K562 (cell line): ENCODE data around the gene NIPBL. TPM values are rescaled to one million over a fixed set of nuclear protein-coding genes. Genes with fewer than 3 reads are reported as not detected.
A peak's percentile ranks its signal among the peaks of the same experiment; 100 is the strongest.

Experiments used
- ATAC-seq: fragments of 200-7000 bp; cut with Tn5 transposase; 3 replicates; pipeline ENCODE4 v1.9.1; 2020; ENCODE audit warnings: moderate library complexity
- BruUV-seq: library from RNA; stranded (reverse); fragments of 400-500 nt; replicated peaks from 2 replicates; lab custom pipeline; 2021; lab: Mats Ljungman, UMichigan
- CTCF ChIA-PET: fragments of 300-600 bp; formaldehyde crosslinking; extraction: SDS; loops from one replicate; lab custom pipeline; 2021; ENCODE audit warnings: low intra/inter-chr PET ratio; lab: Yijun Ruan, JAX
- POLR2A ChIA-PET: fragments of 300-600, 350-650 bp; sonication (Branson Sonifier 250); formaldehyde crosslinking; extraction: SDS; loops from one replicate; lab custom pipeline; 2021; ENCODE audit warnings: antibody characterized with exemption, inconsistent platforms; lab: Yijun Ruan, JAX
- DNase-seq, 4 experiments: peaks; one replicate each; pipeline versions ENCODE4 v3.0.0 to v3.0.0-alpha.2; 2011 to 2018; ENCODE audit warnings: low spot score in 3 of 4, mixed read lengths in 3 of 4; ENCODE audit errors: extremely low read depth in 1 of 4
- FAIRE-seq: peaks from 2 replicates; lab custom pipeline; 2011; peaks lifted over from hg19 to GRCh38; lab: Jason Lieb, UNC
- H2AFZ ChIP-seq: 2 replicates; pipeline ENCODE4 v1.6.0; 2011; ENCODE audit warnings: low read depth, low read length, control low read depth, inconsistent platforms
- H3K27ac ChIP-seq: fragments of 200-600 bp; 3 replicates; pipeline ENCODE4 v1.8.0; 2011; ENCODE audit warnings: low read depth, mild to moderate bottlenecking, control low read depth, inconsistent platforms, low read length, moderate library complexity, mixed read lengths; ENCODE audit errors: extremely low read depth
- H3K27me3 ChIP-seq, 2 experiments: fragments of 300-600 bp in 1 of 2; 2 replicates in 1 of 2; 3 replicates in 1 of 2; pipeline versions ENCODE4 v1.6.0 to v1.8.0; 2011; ENCODE audit warnings: inconsistent platforms in 2 of 2, low read length in 2 of 2, mild to moderate bottlenecking in 1 of 2, mixed read lengths in 1 of 2, moderate library complexity in 1 of 2; ENCODE audit not compliant: control insufficient read depth in 2 of 2, insufficient read depth in 2 of 2
- H3K36me3 ChIP-seq: fragments of 300-600 bp; 3 replicates; pipeline ENCODE4 v1.8.0; 2011; ENCODE audit warnings: mild to moderate bottlenecking, low read length, inconsistent platforms; ENCODE audit not compliant: control insufficient read depth, insufficient read depth
- H3K4me1 ChIP-seq, 2 experiments: fragments of 200-600 bp in 1 of 2; replicated peaks in 1 of 2; 2 replicates in 1 of 2; 3 replicates in 1 of 2; pipeline versions ENCODE4 v1.5.1 to v1.8.0; 2011; ENCODE audit warnings: inconsistent platforms in 2 of 2, low read length in 2 of 2, mild to moderate bottlenecking in 1 of 2, mixed read lengths in 1 of 2, moderate library complexity in 1 of 2; ENCODE audit not compliant: control insufficient read depth in 2 of 2, insufficient read depth in 2 of 2
- H3K4me2 ChIP-seq: 2 replicates; pipeline ENCODE4 v1.6.1; 2011; ENCODE audit warnings: low read length, control low read depth, inconsistent platforms, mixed read lengths; ENCODE audit not compliant: insufficient read depth
- H3K4me3 ChIP-seq: fragments of 200-600 bp; sonication (generic), shearing (Covaris generic); 2 replicates; pipeline ENCODE4 v1.5.1; 2016; ENCODE audit warnings: control low read depth, inconsistent platforms
- H3K79me2 ChIP-seq: fragments of 200-600 bp; 3 replicates; pipeline ENCODE4 v1.8.0; 2011; ENCODE audit warnings: low read length, inconsistent platforms; ENCODE audit not compliant: control insufficient read depth, insufficient read depth
- H3K9ac ChIP-seq, 2 experiments: 2 replicates each; pipeline versions ENCODE4 v1.6.0 to v1.6.1; 2011; ENCODE audit warnings: low read depth in 2 of 2, low read length in 2 of 2, control low read depth in 1 of 2, inconsistent platforms in 1 of 2, mild to moderate bottlenecking in 1 of 2, mixed read lengths in 1 of 2; ENCODE audit not compliant: insufficient read depth in 1 of 2
- H3K9me1 ChIP-seq: one replicate; pipeline ENCODE4 v1.6.0; 2011; ENCODE audit warnings: inconsistent platforms, mild to moderate bottlenecking, low read length, moderate library complexity; ENCODE audit not compliant: control insufficient read depth, insufficient read depth
- H3K9me3 ChIP-seq: replicated peaks from 2 replicates; pipeline ENCODE4 v1.5.1; 2011; ENCODE audit warnings: low read depth, low read length, inconsistent platforms; ENCODE audit not compliant: control insufficient read depth, insufficient read depth
- H4K20me1 ChIP-seq: replicated peaks from 2 replicates; pipeline ENCODE4 v1.6.1; 2011; ENCODE audit warnings: low read length, inconsistent platforms, mixed read lengths; ENCODE audit not compliant: control insufficient read depth, insufficient read depth
- HOXB6 ChIP-seq: fragments of 250-450 bp; sonication (Bioruptor Pico); IDR thresholded peaks from 2 replicates; pipeline ENCODE4 v1.5.1; 2022; ENCODE audit warnings: mild to moderate bottlenecking, borderline replicate concordance
- NBN ChIP-seq: fragments of 450-650 bp; IDR thresholded peaks from 2 replicates; pipeline ENCODE4 v1.6.1; 2016; ENCODE audit warnings: low read depth, mild to moderate bottlenecking
- SPI1 ChIP-seq: IDR thresholded peaks from 2 replicates; pipeline ENCODE4 v1.6.1; 2011; ENCODE audit warnings: low read depth, low read length, control low read depth, borderline replicate concordance
- WGBS: fragments of 100-300 bp; shearing (Covaris generic); methylation state at CpG from one replicate; pipeline ENCODE4 v1.1.6; 2016; ENCODE audit warnings: low coverage, mixed read lengths; ENCODE audit not compliant: insufficient coverage; ENCODE audit errors: missing lambda C conversion rate; 5-methylcytosine and 5-hydroxymethylcytosine counted together
- in situ Hi-C: fragments of 300-500 bp; cut with MboI; formaldehyde crosslinking; loops from 4 replicates; pipeline ENCODE4 v1.15.0; 2018; ENCODE audit warnings: inconsistent platforms, mixed read lengths
- intact Hi-C: fragments of 100-400 bp; cut with micrococcal nuclease; formaldehyde crosslinking; loops from 2 replicates; pipeline ENCODE4 v1.14.2; 2022
- polyA plus RNA-seq, 8 experiments: library from polyadenylated mRNA; depleted of rRNA in 4 of 8; stranded (reverse) in 5 of 8; unstranded in 3 of 8; fragments of >200 nt; fragmentation: Nextera tagmentation in 2 of 8; fragmentation: Illumina TruSeq in 1 of 8; extraction: Ambion mirVana in 2 of 8; extraction: Trizol in 1 of 8; gene quantifications; 2 replicates each; pipeline versions ENCODE4 v1.2.1 to v1.2.3, GENCODE V29; 2011 to 2014; ENCODE audit warnings: inconsistent platforms in 1 of 8, missing spikeins in 1 of 8
- total RNA-seq, 7 experiments: library from RNA; depleted of rRNA in 6 of 7; stranded (reverse); fragments of >200 nt in 6 of 7; fragmentation: Illumina TruSeq in 2 of 7; extraction: Trizol in 2 of 7; gene quantifications; 2 replicates each; pipeline versions ENCODE4 v1.2.1 to v1.2.3, GENCODE V29; 2011 to 2021; ENCODE audit warnings: low replicate concordance in 1 of 7

The NIPBL gene
- total and polyA plus RNA-seq, 9 of the 15 experiments (the other 6 are each of a cell fraction or from before 2014, with no cell fraction given) = 12.9 to 56.7 (median 38.9) TPM

- TF ChIP-seq NBN (no peak), SPI1 (peak; percentile 70)
- TF ChIP-seq, all 486 proteins: peak for 1
- no peak for DNase-seq
- no peak overlapping the region for H3K9ac ChIP-seq
- H3K36me3 ChIP-seq = no peaks in the 10 kb centered on the region
- no peak for FAIRE-seq
- H3K27ac ChIP-seq = no peak overlapping the region
- H3K9me3 ChIP-seq = no peaks in the 10 kb centered on the region
- no peak overlapping the region for H3K4me3 ChIP-seq
- no peaks in the 10 kb centered on the region for H3K4me1 ChIP-seq
- POLR2A ChIA-PET = interaction anchor here (0.8 to 1.2 kb wide), 3 partner anchors 15 to 529 kb away, joined by 3 read pairs; partner anchors contain the start of gene NUP155
- BruUV-seq = no TSS peak
- H3K4me2 ChIP-seq = no peak overlapping the region
- in situ Hi-C loops (no loop called here), intact Hi-C loops (no loop called here)
- H2AFZ ChIP-seq = no peak overlapping the region
- ATAC-seq = no peak
- WGBS = 0% methylated on average over 1 of the region's 1 CpG
- peaks cover 8 to 18% of the 10 kb centered on the region in 2 experiments; a peak in 2 of 5 replicates for H3K27me3 ChIP-seq
- H3K79me2 ChIP-seq = no peaks in the 10 kb centered on the region
- H4K20me1 ChIP-seq = no peaks in the 10 kb centered on the region
- no peaks in the 10 kb centered on the region for H3K9me1 ChIP-seq
- CTCF ChIA-PET = no interaction called here
These were observed 34.9 kb upstream of the NIPBL start for GRCh38 chr5:36841677-36842076.

GRCh38 chr5:36842087-36842486 is 34.5 kb upstream of the NIPBL start:
- ChIA-PET POLR2A (interaction anchor here (0.8 kb wide), 2 partner anchors 25 to 529 kb away, joined by 3 read pairs; partner anchors contain the start of gene NUP155), CTCF (no interaction called here)
- no TSS peak for BruUV-seq
- no peaks in the 10 kb centered on the region for H3K36me3 ChIP-seq
- H3K4me1 ChIP-seq = no peaks in the 10 kb centered on the region
- H3K9me3 ChIP-seq = no peaks in the 10 kb centered on the region
- H2AFZ ChIP-seq = no peak overlapping the region
- ATAC-seq = no peak
- H3K4me2 ChIP-seq = no peak overlapping the region
- no peak overlapping the region for H3K27ac ChIP-seq
- no peak for FAIRE-seq
- intact Hi-C loops = no loop called here
- in situ Hi-C loops = no loop called here
- DNase-seq = no peak
- H3K79me2 ChIP-seq = no peaks in the 10 kb centered on the region
- H3K27me3 ChIP-seq = peaks cover 8 to 17% of the 10 kb centered on the region in 2 experiments; a peak in 2 of 5 replicates
- H4K20me1 ChIP-seq = no peaks in the 10 kb centered on the region
- WGBS = 0% methylated on average over 1 of the region's 1 CpG
- no peak overlapping the region for H3K9ac ChIP-seq
- no peak for TF ChIP-seq HOXB6 (CRISPR knock-in tag)
- TF ChIP-seq, all 486 proteins: peak for 0
- Histone ChIP-seq H3K9me1 (no peaks in the 10 kb centered on the region), H3K4me3 (no peak overlapping the region)
